Activated naive CD8-positive, alpha-beta T cell treated with anti-CD3 and anti-CD28 coated beads, Interleukin-2, amount 10 ng/mL, durations not matched to agents 7 days and 5 days (primary cell): ENCODE measurements around the gene RPS10. TPM values are rescaled to one million over a fixed set of nuclear protein-coding genes. Genes with fewer than 3 reads are reported as not detected.

Source experiments
- ATAC-seq: fragments of 150-1000 bp; cut with Tn5 transposase; one replicate; pipeline ENCODE4 v1.10.0; 2021; ENCODE audit warnings: low read depth, moderate library complexity
- POLR2A ChIA-PET: fragments of 350-600 bp; sonication (Branson Sonifier 250); formaldehyde crosslinking; loops from one replicate; lab custom pipeline; 2021; ENCODE audit warnings: antibody characterized with exemption; lab: Charles Lee
- DNase-seq: peaks from one replicate; pipeline ENCODE4 v3.0.0; 2021
- H3K27ac Mint-ChIP-seq: one replicate; pipeline ENCODE4 v1.8.0; 2022; ENCODE audit warnings: mild to moderate bottlenecking, mixed read lengths
- H3K27me3 Mint-ChIP-seq: one replicate; pipeline ENCODE4 v1.8.0; 2022; ENCODE audit warnings: mild to moderate bottlenecking, moderate library complexity, mixed read lengths
- H3K36me3 Mint-ChIP-seq: one replicate; pipeline ENCODE4 v1.8.0; 2021; ENCODE audit warnings: mild to moderate bottlenecking, mixed read lengths
- H3K4me1 Mint-ChIP-seq: one replicate; pipeline ENCODE4 v1.8.0; 2021; ENCODE audit warnings: mixed read lengths
- H3K4me3 Mint-ChIP-seq: one replicate; pipeline ENCODE4 v1.8.0; 2022; ENCODE audit warnings: mild to moderate bottlenecking, moderate library complexity, mixed read lengths
- H3K9me3 Mint-ChIP-seq: one replicate; pipeline ENCODE4 v1.8.0; 2021; ENCODE audit warnings: mixed read lengths
- total RNA-seq, 2 experiments: library from RNA; stranded (reverse); gene quantifications; one replicate each; pipeline ENCODE4 v1.2.3, GENCODE V29; 2021

RPS10 gene
- total RNA-seq = 1,000 to 10,000 TPM; 1,507 to 1,529 TPM

- H3K4me3 Mint-ChIP-seq = peak within 1 kb of the TSS; percentile 97
- peak; percentile 95 for ATAC-seq
- peaks cover 25% of the 10 kb centered on the region for H3K36me3 Mint-ChIP-seq
- peaks cover 26% of the 10 kb centered on the region for H3K4me1 Mint-ChIP-seq
- peak within 1 kb of the TSS; percentile 99 for H3K27ac Mint-ChIP-seq
- no peaks in the 10 kb centered on the region for H3K9me3 Mint-ChIP-seq
- peak; percentile 96 for DNase-seq
- H3K27me3 Mint-ChIP-seq = peaks cover 6% of the 10 kb centered on the region
- POLR2A ChIA-PET = interaction anchor here (0.6 to 1.9 kb wide), 16 partner anchors 11 to 528 kb away, joined by 3 to 10 read pairs (median 3); partner anchors contain the start of genes BLTP3A, HMGA1, NUDT3 and SMIM29
These were observed at the start of gene RPS10 for GRCh38 chr6:34425498-34426410. RPS10 (minus strand) TSS chr6:34426069; CDS start chr6:34425221, 848 bp downstream.

- DNase-seq (no peak), ATAC-seq (no peak)
- Mint-ChIP-seq H3K27me3 (peaks cover 6% of the 10 kb centered on the region), H3K27ac (no peak overlapping the region), H3K4me1 (peaks cover 2% of the 10 kb centered on the region), H3K9me3 (peaks cover 5% of the 10 kb centered on the region), H3K4me3 (no peak overlapping the region), H3K36me3 (no peaks in the 10 kb centered on the region)
- POLR2A ChIA-PET = no interaction called here
These were observed 49.4 kb upstream of the RPS10 start for GRCh38 chr6:34475238-34475682.

GRCh38 chr6:34474754-34475153 is 48.9 kb upstream of the RPS10 start:
- POLR2A ChIA-PET = no interaction called here
- Mint-ChIP-seq H3K9me3 (peaks cover 5% of the 10 kb centered on the region), H3K27ac (no peak overlapping the region), H3K4me3 (no peak overlapping the region), H3K36me3 (no peaks in the 10 kb centered on the region), H3K27me3 (peaks cover 6% of the 10 kb centered on the region), H3K4me1 (peaks cover 2% of the 10 kb centered on the region)
- ATAC-seq (no peak), DNase-seq (no peak)

- POLR2A ChIA-PET = no interaction called here
- H3K4me3 Mint-ChIP-seq = no peak overlapping the region
These were observed 48.1 kb upstream of the RPS10 start for GRCh38 chr6:34473967-34474366.

GRCh38 chr6:34472425-34472824 is 46.6 kb upstream of the RPS10 start:
- Mint-ChIP-seq H3K27me3 (peaks cover 6% of the 10 kb centered on the region), H3K9me3 (peaks cover 5% of the 10 kb centered on the region), H3K27ac (no peak overlapping the region), H3K4me1 (peaks cover 2% of the 10 kb centered on the region), H3K4me3 (no peak overlapping the region), H3K36me3 (no peaks in the 10 kb centered on the region)
- DNase-seq (no peak), ATAC-seq (no peak)
- POLR2A ChIA-PET = no interaction called here

More at GRCh38 chr6:34473967-34474366, 48.1 kb upstream of the RPS10 start:
- Mint-ChIP-seq H3K27me3 (peaks cover 6% of the 10 kb centered on the region), H3K4me1 (peaks cover 2% of the 10 kb centered on the region), H3K36me3 (no peaks in the 10 kb centered on the region), H3K27ac (no peak overlapping the region), H3K9me3 (peaks cover 5% of the 10 kb centered on the region)
- ATAC-seq = no peak
- DNase-seq = no peak

- H3K9me3 Mint-ChIP-seq = peaks cover 3% of the 10 kb centered on the region
- H3K36me3 Mint-ChIP-seq = no peaks in the 10 kb centered on the region
- no peak overlapping the region for H3K4me3 Mint-ChIP-seq
- peaks cover 25% of the 10 kb centered on the region for H3K27me3 Mint-ChIP-seq
- no peak overlapping the region for H3K27ac Mint-ChIP-seq
- no peak for DNase-seq
- H3K4me1 Mint-ChIP-seq = peaks cover 5% of the 10 kb centered on the region
- no peak for ATAC-seq
- POLR2A ChIA-PET = no interaction called here
These were observed 43.6 kb upstream of the RPS10 start for GRCh38 chr6:34469499-34469898.

GRCh38 chr6:34468378-34468892 is 42.6 kb upstream of the RPS10 start:
- DNase-seq (no peak), ATAC-seq (no peak)
- Mint-ChIP-seq H3K4me1 (peaks cover 5% of the 10 kb centered on the region), H3K27me3 (peaks cover 30% of the 10 kb centered on the region), H3K27ac (no peak overlapping the region), H3K36me3 (no peaks in the 10 kb centered on the region), H3K9me3 (no peaks in the 10 kb centered on the region), H3K4me3 (no peak overlapping the region)
- POLR2A ChIA-PET = no interaction called here

- DNase-seq (no peak), ATAC-seq (no peak)
- H3K36me3 Mint-ChIP-seq = no peaks in the 10 kb centered on the region
- H3K27me3 Mint-ChIP-seq = peaks cover 37% of the 10 kb centered on the region
- POLR2A ChIA-PET = interaction anchor here (0.6 kb wide), 1 partner anchor 21 kb away, joined by 5 read pairs; no protein-coding TSS in a partner anchor
- H3K9me3 Mint-ChIP-seq = no peaks in the 10 kb centered on the region
- H3K4me1 Mint-ChIP-seq = peaks cover 5% of the 10 kb centered on the region
- H3K4me3 Mint-ChIP-seq = peak overlapping the region; percentile 19
- no peak overlapping the region for H3K27ac Mint-ChIP-seq
These were observed 40.6 kb upstream of the RPS10 start for GRCh38 chr6:34466242-34467185.

GRCh38 chr6:34465531-34466241 is 39.8 kb upstream of the RPS10 start, which contains the start of gene PACSIN1:
PACSIN1 (plus strand) TSS chr6:34466076; CDS start chr6:34526306, 60,230 bp downstream.
- Mint-ChIP-seq H3K4me1 (peaks cover 5% of the 10 kb centered on the region), H3K4me3 (peak within 1 kb of the TSS; percentile 77), H3K36me3 (no peaks in the 10 kb centered on the region), H3K27me3 (peaks cover 40% of the 10 kb centered on the region), H3K27ac (peak within 1 kb of the TSS; percentile 51), H3K9me3 (no peaks in the 10 kb centered on the region)
- POLR2A ChIA-PET = no interaction called here
- DNase-seq (peak; percentile 48), ATAC-seq (peak; percentile 82)

- H3K27me3 Mint-ChIP-seq = peaks cover 40% of the 10 kb centered on the region
- POLR2A ChIA-PET = no interaction called here
- H3K27ac Mint-ChIP-seq = no peak overlapping the region
- ATAC-seq (no peak), DNase-seq (no peak)
- H3K4me3 Mint-ChIP-seq = no peak overlapping the region
- no peaks in the 10 kb centered on the region for H3K36me3 Mint-ChIP-seq
- H3K9me3 Mint-ChIP-seq = no peaks in the 10 kb centered on the region
- H3K4me1 Mint-ChIP-seq = peaks cover 5% of the 10 kb centered on the region
These were observed 38.0 kb upstream of the RPS10 start for GRCh38 chr6:34463849-34464248.

GRCh38 chr6:34463299-34463698 is 37.4 kb upstream of the RPS10 start:
- ATAC-seq (no peak), DNase-seq (no peak)
- Mint-ChIP-seq H3K27me3 (peaks cover 40% of the 10 kb centered on the region), H3K27ac (no peak overlapping the region), H3K4me3 (no peak overlapping the region), H3K9me3 (no peaks in the 10 kb centered on the region), H3K36me3 (no peaks in the 10 kb centered on the region), H3K4me1 (peaks cover 5% of the 10 kb centered on the region)
- POLR2A ChIA-PET = interaction anchor here (0.7 kb wide), 1 partner anchor 436 kb away, joined by 3 read pairs; no protein-coding TSS in a partner anchor

GRCh38 chr6:34462551-34462971 is 36.7 kb upstream of the RPS10 start:
- Mint-ChIP-seq H3K9me3 (no peaks in the 10 kb centered on the region), H3K27ac (no peak overlapping the region), H3K4me1 (peaks cover 5% of the 10 kb centered on the region), H3K36me3 (no peaks in the 10 kb centered on the region), H3K4me3 (no peak overlapping the region), H3K27me3 (peaks cover 40% of the 10 kb centered on the region)
- POLR2A ChIA-PET = interaction anchor here (0.5 to 0.7 kb wide), 2 partner anchors 9 to 437 kb away, joined by 3 to 4 read pairs; no protein-coding TSS in a partner anchor
- ATAC-seq (no peak), DNase-seq (no peak)
